Loucy (cell line): ENCODE measurements around the gene SHROOM2.

Experiments used
- CTCF ChIP-seq: fragments of 200-600 bp; sonication (generic); conservative IDR thresholded peaks from 2 replicates; pipeline ENCODE4 v1.5.1; 2014; ENCODE audit warnings: mild to moderate bottlenecking, antibody characterized with exemption, low read length
- EZH2phosphoT487 ChIP-seq: fragments of 200-600 bp; IDR thresholded peaks from 2 replicates; pipeline ENCODE4 v1.6.1; 2018; ENCODE audit warnings: antibody characterized with exemption, mild to moderate bottlenecking, moderate library complexity, borderline replicate concordance

GRCh38 chrX:9878146-9878820, 92.1 kb downstream of the SHROOM2 start:
- TF ChIP-seq CTCF (no peak), EZH2phosphoT487 (no peak)
